IMR-90 (cell line): Measurements from ENCODE around the gene SLC48A1. TPM values are rescaled to one million over a fixed set of nuclear protein-coding genes. Genes with fewer than 3 reads are reported as not detected.

Experiments used
- ATAC-seq: fragments of 200-7000 bp; cut with Tn5 transposase; 2 replicates; pipeline ENCODE4 v1.9.1; 2020; ENCODE audit warnings: low read depth, mild to moderate bottlenecking, moderate library complexity
- BruUV-seq: library from RNA; stranded (reverse); fragments of 400-500 nt; replicated peaks from 2 replicates; lab custom pipeline; 2021; lab: Mats Ljungman, UMichigan
- CTCF ChIA-PET: fragments of 300-600 bp; formaldehyde crosslinking; extraction: SDS; loops from one replicate; lab custom pipeline; 2021; ENCODE audit warnings: antibody characterized with exemption; lab: Yijun Ruan, JAX
- POLR2A ChIA-PET: fragments of 300-600 bp; sonication (Branson Sonifier 250); formaldehyde crosslinking; loops from one replicate; lab custom pipeline; 2022; ENCODE audit warnings: antibody characterized with exemption; ENCODE audit not compliant: unreplicated experiment; lab: Charles Lee
- DNase-seq: peaks from one replicate; pipeline ENCODE4 v3.0.0; 2013
- H2AFZ ChIP-seq: replicated peaks from 2 replicates; pipeline ENCODE3; 2013; ENCODE audit warnings: low read length, mild to moderate bottlenecking; ENCODE audit not compliant: poor library complexity
- H2AK5ac ChIP-seq: 2 replicates; pipeline ENCODE4 v1.6.1; 2013; ENCODE audit warnings: low read depth, low read length, inconsistent platforms
- H2AK9ac ChIP-seq: replicated peaks from 2 replicates; pipeline ENCODE3; 2013; ENCODE audit warnings: mild to moderate bottlenecking, low read depth, low read length, moderate library complexity; ENCODE audit not compliant: poor library complexity
- H2BK120ac ChIP-seq: 2 replicates; pipeline ENCODE4 v1.6.1; 2013; ENCODE audit warnings: low read depth, low read length, inconsistent platforms
- H2BK15ac ChIP-seq: 3 replicates; pipeline ENCODE4 v1.6.1; 2013; ENCODE audit warnings: low read depth, low read length, inconsistent platforms
- H2BK20ac ChIP-seq: 2 replicates; pipeline ENCODE4 v1.6.1; 2013; ENCODE audit warnings: low read depth, mild to moderate bottlenecking, inconsistent platforms, low read length, moderate library complexity
- H2BK5ac ChIP-seq: 2 replicates; pipeline ENCODE4 v1.6.1; 2013; ENCODE audit warnings: mild to moderate bottlenecking, low read depth, low read length, inconsistent platforms; ENCODE audit not compliant: poor library complexity, severe bottlenecking
- H3K14ac ChIP-seq: replicated peaks from 2 replicates; pipeline ENCODE4 v1.6.1; 2013; ENCODE audit warnings: low read depth, low read length, inconsistent platforms
- H3K18ac ChIP-seq: 2 replicates; pipeline ENCODE4 v1.6.1; 2013; ENCODE audit warnings: low read depth, low read length, control low read depth
- H3K23ac ChIP-seq: 2 replicates; pipeline ENCODE4 v1.6.1; 2013; ENCODE audit warnings: low read depth, low read length, inconsistent platforms
- H3K27ac ChIP-seq: 2 replicates; pipeline ENCODE4 v1.5.1; 2013; ENCODE audit warnings: mild to moderate bottlenecking, control low read depth, low read length; ENCODE audit not compliant: insufficient read depth
- H3K27me3 ChIP-seq: 2 replicates; pipeline ENCODE4 v1.6.1; 2013; ENCODE audit warnings: low read length; ENCODE audit not compliant: control insufficient read depth, insufficient read depth
- H3K36me3 ChIP-seq: 2 replicates; pipeline ENCODE4 v1.6.1; 2013; ENCODE audit warnings: low read length, mixed read lengths; ENCODE audit not compliant: control insufficient read depth, insufficient read depth
- H3K4ac ChIP-seq: 2 replicates; pipeline ENCODE4 v1.6.1; 2013; ENCODE audit warnings: low read depth, low read length, inconsistent platforms
- H3K4me1 ChIP-seq: 2 replicates; pipeline ENCODE4 v1.6.1; 2013; ENCODE audit warnings: low read length, mixed read lengths; ENCODE audit not compliant: control insufficient read depth, insufficient read depth
- H3K4me2 ChIP-seq: 2 replicates; pipeline ENCODE4 v1.6.1; 2013; ENCODE audit warnings: low read depth, mild to moderate bottlenecking, control low read depth, low read length, moderate library complexity
- H3K4me3 ChIP-seq: 2 replicates; pipeline ENCODE4 v1.5.1; 2013; ENCODE audit warnings: low read depth, mild to moderate bottlenecking, control low read depth, low read length, moderate library complexity; ENCODE audit not compliant: insufficient read depth
- H3K56ac ChIP-seq: 2 replicates; pipeline ENCODE4 v1.6.1; 2013; ENCODE audit warnings: low read length, inconsistent platforms; ENCODE audit not compliant: insufficient read depth; ENCODE audit errors: extremely low read depth
- H3K79me1 ChIP-seq, 2 experiments: 2 replicates each; pipeline ENCODE4 v1.6.1; 2013; ENCODE audit warnings: low read length in 2 of 2, inconsistent platforms in 1 of 2, low read depth in 1 of 2
- H3K9ac ChIP-seq: 2 replicates; pipeline ENCODE4 v1.6.1; 2013; ENCODE audit warnings: low read depth, low read length, control low read depth
- H3K9me1 ChIP-seq: 2 replicates; pipeline ENCODE4 v1.6.1; 2013; ENCODE audit warnings: low read length, inconsistent platforms; ENCODE audit not compliant: insufficient read depth
- H3K9me3 ChIP-seq: 2 replicates; pipeline ENCODE4 v1.6.1; 2013; ENCODE audit warnings: low read length; ENCODE audit not compliant: control insufficient read depth, insufficient read depth
- H4K20me1 ChIP-seq: 2 replicates; pipeline ENCODE4 v1.6.1; 2013; ENCODE audit warnings: low read length, inconsistent platforms; ENCODE audit not compliant: insufficient read depth
- H4K5ac ChIP-seq: 2 replicates; pipeline ENCODE4 v1.6.1; 2013; ENCODE audit warnings: mild to moderate bottlenecking, low read depth, low read length, control low read depth
- H4K8ac ChIP-seq, 2 experiments: 2 replicates each; pipeline ENCODE4 v1.6.1; 2013; ENCODE audit warnings: low read depth in 2 of 2, low read length in 2 of 2, control low read depth in 1 of 2, inconsistent platforms in 1 of 2
- H4K91ac ChIP-seq: 2 replicates; pipeline ENCODE4 v1.6.1; 2013; ENCODE audit warnings: low read depth, low read length, inconsistent platforms; ENCODE audit not compliant: insufficient read depth
- BHLHE40 ChIP-seq: fragments of 150-350 bp; IDR thresholded peaks from 2 replicates; pipeline ENCODE4 v1.6.1; 2016; ENCODE audit warnings: mild to moderate bottlenecking, low read depth, low read length
- CEBPB ChIP-seq: IDR thresholded peaks from 2 replicates; pipeline ENCODE4 v1.6.1; 2012; ENCODE audit warnings: low read depth, low read length, improper control_type of control experiment
- CHD1 ChIP-seq: IDR thresholded peaks from 2 replicates; pipeline ENCODE4 v1.6.1; 2012; ENCODE audit warnings: low read depth, low read length, improper control_type of control experiment
- FOS ChIP-seq: fragments of 150-350 bp; IDR thresholded peaks from 2 replicates; pipeline ENCODE4 v1.6.1; 2016; ENCODE audit warnings: low read depth, low read length
- MAFK ChIP-seq: IDR thresholded peaks from 2 replicates; pipeline ENCODE4 v1.6.1; 2012; ENCODE audit warnings: low read depth, low read length, improper control_type of control experiment
- MAZ ChIP-seq: IDR thresholded peaks from 2 replicates; pipeline ENCODE4 v1.6.1; 2012; ENCODE audit warnings: low read depth, mild to moderate bottlenecking, low read length, improper control_type of control experiment, moderate library complexity, borderline replicate concordance
- MXI1 ChIP-seq: IDR thresholded peaks from 2 replicates; pipeline ENCODE4 v1.6.1; 2012; ENCODE audit warnings: low read depth, mild to moderate bottlenecking, low read length, moderate library complexity, borderline replicate concordance
- NFE2L2 ChIP-seq: fragments of 150-350 bp; IDR thresholded peaks from 2 replicates; pipeline ENCODE4 v1.6.1; 2016; ENCODE audit warnings: low read depth, mild to moderate bottlenecking, low read length
- POLR2A ChIP-seq: IDR thresholded peaks from 2 replicates; pipeline ENCODE4 v1.6.1; 2012; ENCODE audit warnings: mild to moderate bottlenecking, low read depth, low read length
- RAD21 ChIP-seq: IDR thresholded peaks from 2 replicates; pipeline ENCODE4 v1.6.1; 2012; ENCODE audit warnings: low read length, improper control_type of control experiment
- RCOR1 ChIP-seq: IDR thresholded peaks from 2 replicates; pipeline ENCODE4 v1.6.1; 2012; ENCODE audit warnings: mild to moderate bottlenecking, low read length, improper control_type of control experiment; ENCODE audit not compliant: insufficient replicate concordance
- RFX5 ChIP-seq: IDR thresholded peaks from 2 replicates; pipeline ENCODE4 v1.8.0; 2012; ENCODE audit warnings: low read depth, mild to moderate bottlenecking, low read length, moderate library complexity
- SMC3 ChIP-seq: fragments of 150-350 bp; IDR thresholded peaks from 2 replicates; pipeline ENCODE4 v1.6.1; 2016; ENCODE audit warnings: low read depth, mild to moderate bottlenecking, antibody characterized with exemption, low read length, moderate library complexity
- WGBS, 2 experiments: methylation state at CpG; one replicate each; pipeline versions ENCODE4 v1.1.5 to v1.1.7; 2013; ENCODE audit warnings: missing lambda C conversion rate in 2 of 2; ENCODE audit not compliant: insufficient read length in 1 of 2; ENCODE audit errors: extremely low coverage in 2 of 2; 5-methylcytosine and 5-hydroxymethylcytosine counted together
- dilution Hi-C: fragments of 300-500 bp; cut with HindIII; formaldehyde crosslinking; loops from one replicate; pipeline ENCODE4 v1.14.3; 2018; ENCODE audit warnings: low sequenced_read_pairs; ENCODE audit not compliant: unreplicated experiment
- in situ Hi-C: fragments of 300-500 bp; cut with MboI; formaldehyde crosslinking; loops from 3 replicates; pipeline ENCODE4 v1.14.3; 2019; ENCODE audit warnings: low sequenced_read_pairs, inconsistent platforms, mixed read lengths
- intact Hi-C: fragments of 100-400 bp; cut with micrococcal nuclease; formaldehyde crosslinking; loops from 2 replicates; pipeline ENCODE4 v1.10.0; 2022
- polyA plus RNA-seq, 3 experiments: library from polyadenylated mRNA; depleted of rRNA; stranded (reverse); fragments of >200 nt; gene quantifications; 2 replicates each; pipeline ENCODE4 v1.2.3, GENCODE V29; 2012; ENCODE audit warnings: low replicate concordance in 1 of 3
- total RNA-seq: library from RNA; depleted of rRNA; stranded (reverse); fragments of >200 nt; gene quantifications from 2 replicates; pipeline ENCODE4 v1.2.3, GENCODE V29; 2012
- TF ChIP-seq, protein P1 (sequence below): conservative IDR thresholded peaks from 2 replicates; pipeline ENCODE4 v1.5.1; 2012; ENCODE audit warnings: mild to moderate bottlenecking, low read depth, low read length, improper control_type of control experiment
- TF ChIP-seq, protein P2 (sequence below): fragments of 150-350 bp; IDR thresholded peaks from 2 replicates; pipeline ENCODE4 v1.6.1; 2017; ENCODE audit warnings: mild to moderate bottlenecking, antibody characterized with exemption, low read length, low read depth
- TF ChIP-seq, protein P3 (sequence below): fragments of 150-350 bp; IDR thresholded peaks from 2 replicates; pipeline ENCODE4 v1.6.1; 2016; ENCODE audit warnings: low read depth, mild to moderate bottlenecking, low read length, moderate library complexity, borderline replicate concordance

The SLC48A1 gene
- total and polyA plus RNA-seq, 2 of the 4 experiments (the other 2 are of a cell fraction): 4.8 to 5.9 TPM

DNA sequence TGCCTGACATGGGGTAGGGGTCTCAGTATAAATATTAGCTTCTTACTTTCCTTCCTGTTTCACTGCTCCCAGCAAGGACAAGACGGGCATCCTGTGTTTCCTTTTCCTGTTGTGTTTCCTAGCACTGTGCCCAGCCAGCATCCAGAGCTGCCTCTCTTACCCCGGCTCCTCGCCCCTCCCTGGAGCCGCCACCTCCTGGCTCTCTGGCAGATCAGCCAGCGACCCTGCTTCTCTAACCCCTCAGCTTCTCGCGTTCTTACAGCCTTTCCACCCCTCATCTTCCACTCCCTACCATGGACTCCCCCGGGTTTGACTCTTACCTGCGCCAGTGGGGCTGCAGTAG lies 28.8 kb downstream of the SLC48A1 start:
- no peak for ATAC-seq
- Histone ChIP-seq H3K4me2 (no peak overlapping the region), H2BK20ac (no peak overlapping the region), H3K9ac (no peak overlapping the region), H3K18ac (no peak overlapping the region), H3K79me1 (peaks cover 26 to 85% of the 10 kb centered on the region in 2 experiments), H4K91ac (no peak overlapping the region), H3K27me3 (no peaks in the 10 kb centered on the region), H2BK120ac (no peak overlapping the region), H3K9me1 (peaks cover 22% of the 10 kb centered on the region), H3K56ac (no peak overlapping the region), H2BK5ac (no peak overlapping the region), H2BK15ac (no peak overlapping the region), H4K5ac (no peak overlapping the region), H2AK5ac (0 out of 2 replicates have a peak overlapping the region, but pooled peaks have one; percentile 5), H3K4me1 (peaks cover 37% of the 10 kb centered on the region), H4K20me1 (peaks cover 92% of the 10 kb centered on the region), H3K23ac (no peak overlapping the region), H3K27ac (no peak overlapping the region), H3K9me3 (no peaks in the 10 kb centered on the region), H3K36me3 (peaks cover 39% of the 10 kb centered on the region), H3K14ac (no peak overlapping the region), H3K4ac (no peak overlapping the region), H4K8ac (no peak overlapping the region), H2AFZ (no peak overlapping the region), H2AK9ac (no peak overlapping the region), H3K4me3 (no peak overlapping the region)
- intact Hi-C loops: no loop called here
- in situ Hi-C loops: no loop called here
- POLR2A ChIA-PET: no interaction called here
- 80% methylated on average over 2 of the region's 9 CpGs; no CpG with 5 or more reads in 1 of the 2 experiments for WGBS, 2 experiments
- no TSS peak for BruUV-seq
- dilution Hi-C loops: no loop called here
- CTCF ChIA-PET: interaction anchor here (1.7 kb wide), 1 partner anchor 37 kb away, joined by 4 read pairs; no protein-coding TSS in a partner anchor
- TF ChIP-seq POLR2A (no peak), NFE2L2 (no peak), MAFK (no peak), CHD1 (no peak), CEBPB (no peak), MAZ (no peak), BHLHE40 (no peak), SMC3 (no peak), RFX5 (no peak), MXI1 (no peak), FOS (no peak), RAD21 (no peak), RCOR1 (no peak)
- TF ChIP-seq, protein P1, sequence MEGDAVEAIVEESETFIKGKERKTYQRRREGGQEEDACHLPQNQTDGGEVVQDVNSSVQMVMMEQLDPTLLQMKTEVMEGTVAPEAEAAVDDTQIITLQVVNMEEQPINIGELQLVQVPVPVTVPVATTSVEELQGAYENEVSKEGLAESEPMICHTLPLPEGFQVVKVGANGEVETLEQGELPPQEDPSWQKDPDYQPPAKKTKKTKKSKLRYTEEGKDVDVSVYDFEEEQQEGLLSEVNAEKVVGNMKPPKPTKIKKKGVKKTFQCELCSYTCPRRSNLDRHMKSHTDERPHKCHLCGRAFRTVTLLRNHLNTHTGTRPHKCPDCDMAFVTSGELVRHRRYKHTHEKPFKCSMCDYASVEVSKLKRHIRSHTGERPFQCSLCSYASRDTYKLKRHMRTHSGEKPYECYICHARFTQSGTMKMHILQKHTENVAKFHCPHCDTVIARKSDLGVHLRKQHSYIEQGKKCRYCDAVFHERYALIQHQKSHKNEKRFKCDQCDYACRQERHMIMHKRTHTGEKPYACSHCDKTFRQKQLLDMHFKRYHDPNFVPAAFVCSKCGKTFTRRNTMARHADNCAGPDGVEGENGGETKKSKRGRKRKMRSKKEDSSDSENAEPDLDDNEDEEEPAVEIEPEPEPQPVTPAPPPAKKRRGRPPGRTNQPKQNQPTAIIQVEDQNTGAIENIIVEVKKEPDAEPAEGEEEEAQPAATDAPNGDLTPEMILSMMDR: no peak
- TF ChIP-seq, protein P2, sequence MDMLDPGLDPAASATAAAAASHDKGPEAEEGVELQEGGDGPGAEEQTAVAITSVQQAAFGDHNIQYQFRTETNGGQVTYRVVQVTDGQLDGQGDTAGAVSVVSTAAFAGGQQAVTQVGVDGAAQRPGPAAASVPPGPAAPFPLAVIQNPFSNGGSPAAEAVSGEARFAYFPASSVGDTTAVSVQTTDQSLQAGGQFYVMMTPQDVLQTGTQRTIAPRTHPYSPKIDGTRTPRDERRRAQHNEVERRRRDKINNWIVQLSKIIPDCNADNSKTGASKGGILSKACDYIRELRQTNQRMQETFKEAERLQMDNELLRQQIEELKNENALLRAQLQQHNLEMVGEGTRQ: no peak
- TF ChIP-seq, protein P3, sequence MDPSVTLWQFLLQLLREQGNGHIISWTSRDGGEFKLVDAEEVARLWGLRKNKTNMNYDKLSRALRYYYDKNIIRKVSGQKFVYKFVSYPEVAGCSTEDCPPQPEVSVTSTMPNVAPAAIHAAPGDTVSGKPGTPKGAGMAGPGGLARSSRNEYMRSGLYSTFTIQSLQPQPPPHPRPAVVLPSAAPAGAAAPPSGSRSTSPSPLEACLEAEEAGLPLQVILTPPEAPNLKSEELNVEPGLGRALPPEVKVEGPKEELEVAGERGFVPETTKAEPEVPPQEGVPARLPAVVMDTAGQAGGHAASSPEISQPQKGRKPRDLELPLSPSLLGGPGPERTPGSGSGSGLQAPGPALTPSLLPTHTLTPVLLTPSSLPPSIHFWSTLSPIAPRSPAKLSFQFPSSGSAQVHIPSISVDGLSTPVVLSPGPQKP: no peak
- no peak for DNase-seq
